Loucy (cell line): Measurements from ENCODE around the gene GHRHR.

Source experiments
- CTCF ChIP-seq: fragments of 200-600 bp; sonication (generic); conservative IDR thresholded peaks from 2 replicates; pipeline ENCODE4 v1.5.1; 2014; ENCODE audit warnings: mild to moderate bottlenecking, antibody characterized with exemption, low read length
- EZH2phosphoT487 ChIP-seq: fragments of 200-600 bp; IDR thresholded peaks from 2 replicates; pipeline ENCODE4 v1.6.1; 2018; ENCODE audit warnings: antibody characterized with exemption, mild to moderate bottlenecking, moderate library complexity, borderline replicate concordance

- TF ChIP-seq CTCF (no peak), EZH2phosphoT487 (no peak)
Observed at GRCh38 chr7:31004393-31004792, 40.6 kb downstream of the GHRHR start.
